Small intestine (tissue), 7 donors: ENCODE results near the gene TCERG1L. TPM values are rescaled to one million over a fixed set of nuclear protein-coding genes. Genes with fewer than 3 reads are reported as not detected.

ENCODE experiments used
- DNase-seq, 2 donors: peaks; one replicate each; pipeline versions ENCODE4 v3.0.0 to v3.0.0-alpha.2; 2013
- FAIRE-seq: peaks from 2 replicates; lab custom pipeline; 2012; peaks lifted over from hg19 to GRCh38; lab: Jason Lieb, UNC
- H3K27ac ChIP-seq, 3 donors: one replicate each; pipeline ENCODE4 v1.5.1; 2013; ENCODE audit warnings: low read length in 2 of 3, mild to moderate bottlenecking in 2 of 3, control low read depth in 1 of 3, inconsistent platforms in 1 of 3, low read depth in 1 of 3, moderate library complexity in 1 of 3
- H3K27me3 ChIP-seq, 3 donors: one replicate each; pipeline ENCODE4 v1.6.1; 2013; ENCODE audit warnings: low read length in 3 of 3, inconsistent platforms in 1 of 3; ENCODE audit not compliant: control insufficient read depth in 3 of 3, insufficient read depth in 3 of 3
- H3K36me3 ChIP-seq, 3 donors: one replicate each; pipeline ENCODE4 v1.6.1; 2013; ENCODE audit warnings: low read length in 3 of 3, inconsistent platforms in 1 of 3, low read depth in 1 of 3, mild to moderate bottlenecking in 1 of 3, moderate library complexity in 1 of 3; ENCODE audit not compliant: control insufficient read depth in 3 of 3, insufficient read depth in 2 of 3
- H3K4me1 ChIP-seq, 3 donors: one replicate each; pipeline ENCODE4 v1.6.1; 2013; ENCODE audit warnings: low read length in 2 of 3, inconsistent platforms in 1 of 3, low read depth in 1 of 3, mild to moderate bottlenecking in 1 of 3, moderate library complexity in 1 of 3; ENCODE audit not compliant: control insufficient read depth in 3 of 3, insufficient read depth in 2 of 3
- H3K4me3 ChIP-seq, 3 donors: one replicate each; pipeline ENCODE4 v1.5.1; 2013; ENCODE audit warnings: low read length in 3 of 3, control low read depth in 1 of 3, inconsistent platforms in 1 of 3, low read depth in 1 of 3, mild to moderate bottlenecking in 1 of 3, moderate library complexity in 1 of 3
- H3K9me3 ChIP-seq, 2 donors: one replicate each; pipeline ENCODE4 v1.6.1; 2013; ENCODE audit warnings: low read depth in 1 of 2, low read length in 1 of 2; ENCODE audit not compliant: control insufficient read depth in 2 of 2, insufficient read depth in 1 of 2
- WGBS, 3 donors: extraction: QIAGEN DNeasy Blood & Tissue Kit; methylation state at CpG; one replicate each; pipeline ENCODE4 v1.1.7; 2013; 5-methylcytosine and 5-hydroxymethylcytosine counted together
- polyA plus RNA-seq, 4 donors: library from polyadenylated mRNA; stranded (reverse) in 3 of 4; unstranded in 1 of 4; fragments of 200-250 nt in 3 of 4; fragments of 120-200 nt in 1 of 4; gene quantifications; one replicate each; pipeline versions ENCODE4 v1.2.1 to v1.2.3, GENCODE V29; 2013
- donor health status: healthy with polysubstance abuse.
- donor health status: control.
- donor health status: control.
- donor health status: Bipolar disorder and iron deficiency.
- donor health status: healthy.

TCERG1L gene
- polyA plus RNA-seq, 4 donors, result 0.04 to 0.12 TPM; not detected in 2

- H3K27me3 ChIP-seq, result no peaks in the 10 kb centered on the region
- no peaks in the 10 kb centered on the region for H3K9me3 ChIP-seq
- H3K4me1 ChIP-seq, result no peaks in the 10 kb centered on the region
- H3K27ac ChIP-seq, result no peak overlapping the region
- DNase-seq, result no peak
- WGBS, 3 donors, result 73 to 86% (median 86%) methylated on average over 15 of the region's 15 CpGs
- H3K36me3 ChIP-seq, result no peaks in the 10 kb centered on the region
- H3K4me3 ChIP-seq, result no peak overlapping the region
- no peak for FAIRE-seq
Observed at GRCh38 chr10:131219955-131220489, 91.5 kb downstream of the TCERG1L start.

DNA sequence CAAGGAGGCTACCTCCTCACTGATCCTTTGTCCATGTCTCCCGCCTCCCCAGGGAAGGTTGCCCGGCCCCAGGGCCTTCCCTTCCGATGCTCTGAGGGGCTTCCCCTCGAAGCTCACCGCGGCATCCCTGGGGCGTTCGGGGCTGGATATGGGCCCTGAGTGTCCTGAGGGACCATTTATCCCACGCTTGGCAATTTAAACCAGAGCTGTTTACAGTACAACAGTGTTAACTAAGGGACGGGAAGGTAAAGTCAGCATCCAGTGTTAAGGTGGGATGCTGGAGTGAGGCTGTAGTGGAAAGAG is 92.0 kb downstream of the TCERG1L start:
- whole genome bisulfite sequencing, 3 donors, result 84 to 92% (median 90%) methylated on average over 10 of the region's 10 CpGs
- Histone ChIP-seq H3K27ac (no peak overlapping the region), H3K27me3 (no peaks in the 10 kb centered on the region), H3K4me3 (no peak overlapping the region), H3K36me3 (no peaks in the 10 kb centered on the region), H3K9me3 (no peaks in the 10 kb centered on the region), H3K4me1 (no peaks in the 10 kb centered on the region)
- FAIRE-seq (no peak), DNase-seq (no peak)

GRCh38 chr10:131218811-131219583 is 92.5 kb downstream of the TCERG1L start:
- Histone ChIP-seq H3K27me3 (no peaks in the 10 kb centered on the region), H3K36me3 (no peaks in the 10 kb centered on the region), H3K4me1 (no peaks in the 10 kb centered on the region), H3K9me3 (no peaks in the 10 kb centered on the region), H3K4me3 (no peak overlapping the region), H3K27ac (no peak overlapping the region)
- DNase-seq (no peak), FAIRE-seq (no peak)
- 78 to 84% (median 83%) methylated on average over 15 to 17 of the region's 17 CpGs for WGBS, 3 donors

- FAIRE-seq, result no peak
- 73 to 81% (median 78%) methylated on average over 9 of the region's 9 CpGs for WGBS, 3 donors
Observed at GRCh38 chr10:131216681-131217230, 94.8 kb downstream of the TCERG1L start.

GRCh38 chr10:131215776-131216175 is 95.7 kb downstream of the TCERG1L start:
- Histone ChIP-seq H3K27me3 (no peaks in the 10 kb centered on the region), H3K27ac (no peak overlapping the region), H3K4me1 (no peaks in the 10 kb centered on the region), H3K9me3 (no peaks in the 10 kb centered on the region), H3K4me3 (no peak overlapping the region), H3K36me3 (no peaks in the 10 kb centered on the region)
- FAIRE-seq, result no peak
- WGBS, 3 donors, result 92 to 94% (median 94%) methylated on average over 6 of the region's 6 CpGs
- DNase-seq, result no peak

More at GRCh38 chr10:131216681-131217230, 94.8 kb downstream of the TCERG1L start:
- H3K27ac ChIP-seq, result no peak overlapping the region
- no peak for DNase-seq
- no peaks in the 10 kb centered on the region for H3K36me3 ChIP-seq
- H3K4me1 ChIP-seq, result no peaks in the 10 kb centered on the region
- no peak overlapping the region for H3K4me3 ChIP-seq
- no peaks in the 10 kb centered on the region for H3K9me3 ChIP-seq
- no peaks in the 10 kb centered on the region for H3K27me3 ChIP-seq

- H3K36me3 ChIP-seq, result no peaks in the 10 kb centered on the region
- H3K4me3 ChIP-seq, result no peak overlapping the region
- no peak overlapping the region for H3K27ac ChIP-seq
- FAIRE-seq (no peak), DNase-seq (no peak)
- no peaks in the 10 kb centered on the region for H3K27me3 ChIP-seq
- no peaks in the 10 kb centered on the region for H3K4me1 ChIP-seq
- 83 to 85% (median 84%) methylated on average over 17 of the region's 17 CpGs for WGBS, 3 donors
- no peaks in the 10 kb centered on the region for H3K9me3 ChIP-seq
Observed at GRCh38 chr10:131214521-131215244, 96.8 kb downstream of the TCERG1L start.

GRCh38 chr10:131213741-131214505 is 97.6 kb downstream of the TCERG1L start:
- H3K4me1 ChIP-seq, result no peaks in the 10 kb centered on the region
- no peak for DNase-seq
- H3K27me3 ChIP-seq, result no peaks in the 10 kb centered on the region
- H3K9me3 ChIP-seq, result no peaks in the 10 kb centered on the region
- no peak overlapping the region for H3K4me3 ChIP-seq
- H3K27ac ChIP-seq, result no peak overlapping the region
- H3K36me3 ChIP-seq, result no peaks in the 10 kb centered on the region
- 68 to 78% (median 68%) methylated on average over 9 of the region's 9 CpGs for WGBS, 3 donors
- no peak for FAIRE-seq

- FAIRE-seq, result no peak
- WGBS, 3 donors, result 58 to 73% (median 66%) methylated on average over 5 of the region's 5 CpGs
- Histone ChIP-seq H3K27ac (no peak overlapping the region), H3K4me3 (no peak overlapping the region), H3K27me3 (no peaks in the 10 kb centered on the region), H3K4me1 (no peaks in the 10 kb centered on the region), H3K36me3 (no peaks in the 10 kb centered on the region), H3K9me3 (no peaks in the 10 kb centered on the region)
- no peak for DNase-seq
Observed at GRCh38 chr10:131212763-131213325, 98.7 kb downstream of the TCERG1L start.
